Body of pancreas (tissue), 4 donors: ENCODE results near the gene SOX8.

ENCODE experiments used
- CTCF ChIP-seq, 7 experiments: fragments of 450-650 bp in 4 of 7; fragments of 200-600 bp in 3 of 7; sonication (generic) in 3 of 7; IDR thresholded peaks; one replicate each; pipeline ENCODE4 v1.5.1; 2016 to 2019; ENCODE audit warnings: antibody characterized with exemption in 7 of 7
- POLR2A ChIP-seq, 3 donors: fragments of 450-650 bp; IDR thresholded peaks; one replicate each; pipeline ENCODE4 v1.6.1; 2016; ENCODE audit warnings: antibody characterized with exemption in 3 of 3, mild to moderate bottlenecking in 2 of 3

- no peak for TF ChIP-seq CTCF (IDR thresholded peaks at IDR 0.05)
- no peak for TF ChIP-seq POLR2A (IDR thresholded peaks at IDR 0.05)
Measured at GRCh38 chr16:937311-937710, 44.3 kb upstream of the SOX8 start.
